ENCODE data around the gene ISLR.
A peak's percentile ranks its signal among the peaks of the same experiment; 100 is the strongest.

ISLR gene

DNA sequence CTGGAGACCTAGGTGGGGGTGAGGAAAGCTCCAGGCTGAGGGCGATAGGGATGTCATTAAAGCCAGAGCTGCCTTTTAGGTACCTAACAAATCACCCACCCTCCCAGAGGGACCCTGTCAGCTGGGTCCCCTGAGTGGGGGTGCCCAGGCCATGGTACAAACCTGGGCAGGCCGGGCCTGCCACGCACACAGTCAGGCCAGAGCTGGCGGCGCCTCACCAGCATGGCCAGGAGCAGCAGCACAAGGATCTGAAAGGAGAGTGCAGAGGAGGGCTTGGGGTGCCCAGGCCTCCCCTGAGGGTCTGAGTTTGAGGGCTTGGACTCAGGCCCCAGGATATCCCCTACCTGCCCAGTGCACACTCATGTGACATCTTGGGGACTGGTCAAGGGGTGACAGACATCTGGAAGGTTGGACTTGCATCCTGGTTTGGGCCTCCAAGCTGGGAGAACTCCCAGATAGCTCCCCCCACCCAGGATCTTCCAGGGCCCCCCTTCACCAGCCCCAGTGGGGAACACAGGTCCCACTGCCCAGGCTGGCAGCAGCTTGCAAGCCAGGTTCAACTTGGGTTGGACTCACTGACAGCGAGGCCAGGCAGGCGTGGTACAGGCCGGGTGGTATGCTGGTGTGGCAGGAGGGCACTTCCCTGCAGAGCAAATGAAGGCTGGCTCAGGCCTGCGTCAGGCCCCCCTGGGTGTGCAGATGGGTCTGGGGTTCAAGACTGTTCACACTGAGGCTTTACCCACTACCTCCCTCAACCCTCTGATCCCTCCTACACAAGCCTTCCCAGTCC, 23.9 kb downstream of the ISLR start:
- DNase-seq = no peak

DNA sequence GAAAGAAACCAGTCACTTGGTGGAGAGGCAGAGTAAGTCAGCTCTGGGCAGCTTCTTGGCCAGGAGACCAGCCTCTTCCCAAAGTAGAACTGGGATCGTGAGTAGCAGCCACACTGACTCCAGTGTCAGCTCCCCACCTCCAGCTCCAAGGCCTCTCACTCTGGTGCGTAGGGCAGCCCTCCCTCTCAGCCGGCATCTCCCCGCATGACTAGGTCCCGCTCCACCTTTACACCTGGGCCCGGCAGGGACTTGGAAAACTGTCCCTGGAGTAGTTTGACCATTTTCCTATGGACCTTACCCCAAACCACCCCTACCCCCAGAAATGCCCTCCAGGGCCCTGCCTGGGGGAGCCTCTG, 25.8 kb downstream of the ISLR start:
- DNase-seq = no peak

DNA sequence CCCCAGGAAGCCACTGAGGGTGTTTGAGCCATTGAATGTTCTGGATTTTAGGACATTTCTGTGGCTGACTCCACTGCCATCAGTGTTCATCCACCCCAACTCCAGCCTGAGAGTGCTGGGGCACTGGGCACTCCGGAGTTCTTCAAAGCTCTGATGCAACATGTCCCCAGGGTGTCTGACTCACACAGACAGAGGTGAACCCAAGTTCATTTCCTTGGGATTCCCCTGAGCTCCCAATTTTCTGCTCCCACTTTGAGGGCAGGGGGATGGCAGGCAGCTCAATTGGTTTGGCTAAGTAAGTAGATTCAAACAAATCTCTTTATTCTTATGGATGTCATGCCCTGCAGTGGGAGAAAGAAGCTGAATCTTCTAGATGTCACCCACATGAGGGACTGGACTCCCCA, 26.9 kb downstream of the ISLR start:
- no peak for DNase-seq

DNA sequence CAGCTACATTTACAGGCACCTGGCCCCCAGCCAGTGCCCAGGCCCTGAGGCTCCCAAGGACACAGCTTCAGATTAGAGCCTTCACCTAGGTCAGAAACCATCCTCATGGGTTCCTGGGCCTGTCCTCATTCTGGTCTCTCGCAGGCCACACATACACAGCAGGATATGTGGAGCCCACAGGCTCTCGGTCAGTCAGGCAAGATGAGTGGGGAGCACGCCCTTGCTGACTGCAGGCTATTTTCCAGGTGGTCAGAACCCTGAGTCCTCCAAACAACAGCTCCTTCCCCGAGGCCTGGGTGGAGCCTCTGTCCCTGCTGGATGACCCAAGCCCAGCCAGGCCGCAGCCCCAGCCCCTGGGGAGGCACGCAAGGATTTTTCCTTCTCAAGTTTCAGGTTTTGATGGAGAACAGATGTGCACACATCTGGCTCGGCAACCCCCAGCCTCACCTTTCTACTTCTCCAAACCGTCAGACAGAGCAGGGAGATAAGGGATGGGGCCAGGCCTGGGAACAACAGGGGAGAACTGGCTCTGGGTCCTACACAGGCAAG, 27.4 kb downstream of the ISLR start:
- DNase-seq = peak; percentile 69

DNA sequence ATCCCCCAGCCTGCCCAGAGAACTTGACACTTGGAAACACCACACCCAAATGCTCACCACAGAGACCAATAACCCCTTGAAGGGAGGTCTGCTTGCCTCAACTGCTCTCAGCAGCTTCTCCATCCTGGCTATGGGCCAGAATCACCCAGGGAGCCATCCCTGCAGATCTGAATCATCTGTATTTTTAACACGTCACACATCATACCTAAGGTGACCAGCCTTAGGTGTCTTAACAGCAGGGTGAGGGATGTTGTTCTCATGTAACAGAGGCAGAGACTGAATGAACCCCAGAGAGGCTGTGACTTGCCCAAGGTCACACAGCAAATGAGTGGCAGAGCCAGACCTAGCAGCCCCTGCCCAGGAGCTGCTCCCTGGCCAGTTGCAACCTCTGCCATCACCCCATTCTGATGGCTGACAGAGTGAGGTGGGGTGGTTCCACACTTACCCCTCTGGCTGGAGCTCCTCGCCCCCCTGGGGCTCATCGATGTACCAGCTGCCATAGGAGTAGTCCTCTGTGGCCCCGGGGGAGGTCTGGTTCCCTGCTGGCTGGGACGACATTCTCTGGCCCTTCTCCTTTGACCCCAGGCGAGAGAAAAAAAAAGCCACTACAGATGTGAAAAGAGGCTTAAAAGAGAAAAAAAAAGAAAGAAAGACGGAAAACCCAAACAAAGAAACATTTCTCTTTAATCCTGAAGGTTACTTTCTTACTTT, 28.4 kb downstream of the ISLR start:
- DNase-seq = no peak

DNA sequence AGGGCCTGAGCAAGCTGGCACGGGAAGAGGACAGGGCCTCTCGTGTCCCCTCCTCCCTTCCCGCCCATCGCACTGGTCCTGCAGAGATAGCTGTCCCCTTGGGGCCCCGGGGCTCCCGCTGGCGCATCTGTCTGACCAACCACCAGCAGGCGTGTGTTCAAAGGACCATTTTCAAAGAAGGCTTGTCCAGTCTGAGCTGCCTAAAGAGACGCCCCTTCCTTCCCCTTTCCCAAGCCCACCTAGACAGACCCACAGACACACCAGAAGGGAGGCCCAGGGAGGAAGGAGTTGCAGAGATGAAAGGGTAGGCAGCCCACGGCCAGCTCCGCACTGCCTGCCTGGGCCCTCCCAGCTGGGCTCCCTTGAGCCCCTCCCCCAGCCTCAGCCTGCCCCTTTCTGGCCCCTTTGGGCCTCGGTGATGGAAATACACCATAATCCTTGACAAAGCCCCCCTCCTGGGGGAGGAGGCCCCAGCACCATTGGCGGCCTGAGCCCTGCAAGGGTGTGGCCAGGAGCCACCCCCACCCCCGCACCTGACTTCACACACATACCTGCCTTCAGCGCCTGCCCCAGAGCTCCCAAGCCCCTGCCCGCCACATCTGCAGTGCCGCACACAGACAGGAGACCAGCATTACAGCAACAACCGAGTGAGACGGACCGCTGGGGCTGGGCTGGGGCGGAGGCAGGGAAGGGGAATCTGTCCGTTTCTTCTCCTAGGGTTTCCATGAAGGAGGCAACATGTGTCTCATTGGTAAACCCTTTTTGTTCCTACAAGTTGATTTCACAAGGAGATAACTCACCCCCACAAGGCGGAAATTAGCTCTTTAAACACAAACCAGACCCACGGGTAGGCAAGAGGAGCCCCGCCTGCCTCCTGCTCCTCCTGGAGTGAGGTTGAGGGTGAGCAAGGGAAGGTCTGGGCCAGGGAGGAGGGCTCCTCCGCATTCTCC, 29.2 kb downstream of the ISLR start, which contains the start of gene STRA6:
TSS of gene STRA6 (minus strand) at position 336 of the 950 bp plus-strand sequence. CDS start 520 bp downstream, outside the sequence.
- peak; percentile 63 for DNase-seq

DNA sequence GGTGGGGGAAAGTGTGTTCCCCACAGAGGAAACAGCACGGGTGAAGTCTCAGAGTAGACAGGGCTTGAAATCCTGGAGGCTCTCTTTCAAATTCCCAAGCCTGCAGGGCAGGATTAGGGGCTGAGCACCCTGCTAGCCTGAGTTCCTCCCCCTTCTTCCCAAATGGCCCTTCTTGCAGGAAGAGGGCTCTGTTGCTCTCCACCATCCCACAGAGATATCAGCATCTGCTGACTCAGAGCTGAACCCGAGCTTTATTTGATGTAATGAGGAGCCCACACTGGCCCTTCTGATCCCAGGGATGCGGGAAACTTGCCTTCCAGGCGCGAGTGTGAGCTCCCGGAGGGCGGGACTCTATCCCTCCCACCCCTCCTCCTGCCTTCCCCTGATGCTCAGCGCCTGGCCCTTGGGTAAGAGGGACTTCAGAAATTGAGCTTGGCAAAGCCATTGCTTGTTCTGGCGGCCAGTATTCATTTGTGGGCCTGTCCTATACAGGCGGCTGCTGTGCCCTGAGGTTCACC, 30.5 kb downstream of the ISLR start:
- no peak for DNase-seq

DNA sequence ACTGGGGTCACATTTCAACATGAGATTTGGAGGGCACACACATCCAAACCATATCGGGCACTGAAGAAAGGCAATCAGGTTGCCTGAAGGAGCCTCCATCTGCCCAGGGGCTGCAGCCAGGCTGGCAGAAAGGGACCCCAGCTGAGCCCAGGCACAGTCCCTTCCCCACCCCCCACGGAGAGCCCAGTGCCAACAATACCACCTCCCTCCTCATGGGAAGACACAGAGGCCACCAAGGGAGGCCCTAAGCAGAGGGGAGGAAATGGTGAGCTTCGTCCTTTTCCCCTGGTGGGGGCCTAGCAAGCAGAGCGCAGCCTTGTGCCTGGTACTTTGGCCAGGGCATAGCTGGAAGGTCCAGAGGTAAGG, 32.1 kb downstream of the ISLR start:
- DNase-seq = no peak

DNA sequence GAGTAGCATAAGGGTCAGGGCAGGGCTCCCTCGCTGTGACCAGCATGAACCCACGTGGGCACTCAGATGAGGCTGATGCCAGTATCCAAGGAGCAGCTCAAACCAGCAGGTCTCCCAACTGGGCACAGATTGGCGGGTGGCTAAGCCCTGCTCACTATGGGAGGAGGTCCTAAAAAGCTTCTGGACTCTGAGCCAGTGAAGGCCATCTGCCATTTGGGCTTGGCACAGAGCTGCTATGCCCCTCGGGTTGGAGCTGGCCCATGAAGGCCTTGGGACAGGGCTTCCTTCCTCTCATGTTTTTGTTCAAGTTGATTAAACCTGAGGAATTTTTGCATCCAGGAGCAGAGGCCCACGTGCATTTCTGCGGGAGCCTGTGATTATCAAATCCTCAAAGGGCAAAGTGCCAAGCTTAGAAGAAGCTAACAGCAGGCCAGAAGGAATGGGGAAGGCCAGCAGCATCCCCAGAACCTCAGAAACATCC, 33.3 kb downstream of the ISLR start:
- DNase-seq = no peak

DNA sequence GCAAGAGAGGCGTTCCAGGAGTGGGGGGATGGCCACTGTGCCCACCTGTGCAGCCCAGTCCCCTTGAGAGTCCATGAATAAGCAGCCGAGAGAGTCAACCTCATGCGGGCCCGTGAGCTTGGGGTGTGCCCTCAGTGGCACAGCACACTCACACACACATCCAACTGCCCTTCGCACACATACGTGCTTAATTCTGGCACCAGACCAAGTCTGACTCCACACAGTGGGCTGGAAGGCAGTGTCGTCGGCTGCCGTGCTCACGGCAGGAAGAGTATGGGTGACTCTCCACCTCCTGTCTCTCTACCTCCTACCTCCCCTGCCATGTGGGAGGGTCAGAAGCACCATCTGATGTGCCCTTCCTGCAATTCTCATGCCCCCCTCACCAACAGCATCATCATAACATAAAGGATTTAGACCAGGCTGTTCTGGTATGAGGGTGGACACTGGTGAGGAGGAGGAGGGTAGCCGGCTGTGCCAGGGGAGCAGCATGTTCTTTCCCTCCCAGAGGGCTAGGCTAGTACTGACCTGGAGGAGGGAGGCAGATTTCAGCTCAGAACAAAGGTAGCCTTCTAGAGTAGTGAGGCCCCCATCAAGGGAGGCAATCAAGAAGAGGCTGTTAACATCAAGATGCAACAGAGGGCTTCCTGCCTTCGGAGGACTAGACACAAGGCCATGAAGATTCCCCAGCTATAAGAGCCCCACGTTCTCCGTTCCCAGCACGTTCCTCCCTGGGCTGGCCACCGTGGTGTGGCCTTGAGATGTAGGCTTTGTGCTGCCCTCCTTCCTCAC, 34.3 kb downstream of the ISLR start:
- no peak for DNase-seq

DNA sequence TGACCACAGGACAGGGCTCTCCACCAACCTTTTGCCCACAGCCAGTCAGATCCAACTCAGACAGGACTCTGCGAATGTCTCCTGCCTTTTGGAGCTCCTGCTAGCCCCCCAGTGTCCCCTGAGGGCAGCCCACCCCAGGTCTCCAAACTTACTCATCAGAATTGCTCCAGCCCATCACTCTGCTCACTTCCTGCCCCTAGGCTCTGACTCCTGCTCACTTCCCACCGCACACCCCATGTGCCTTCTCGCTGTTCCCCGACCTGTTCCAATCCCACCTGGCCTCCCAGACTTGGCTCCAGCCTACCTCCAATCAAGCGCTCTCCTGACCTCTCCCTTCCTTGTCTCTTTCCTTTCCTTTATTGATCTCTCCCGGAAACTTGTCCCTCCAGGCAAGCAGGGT, 35.0 kb downstream of the ISLR start:
- no peak for DNase-seq

DNA sequence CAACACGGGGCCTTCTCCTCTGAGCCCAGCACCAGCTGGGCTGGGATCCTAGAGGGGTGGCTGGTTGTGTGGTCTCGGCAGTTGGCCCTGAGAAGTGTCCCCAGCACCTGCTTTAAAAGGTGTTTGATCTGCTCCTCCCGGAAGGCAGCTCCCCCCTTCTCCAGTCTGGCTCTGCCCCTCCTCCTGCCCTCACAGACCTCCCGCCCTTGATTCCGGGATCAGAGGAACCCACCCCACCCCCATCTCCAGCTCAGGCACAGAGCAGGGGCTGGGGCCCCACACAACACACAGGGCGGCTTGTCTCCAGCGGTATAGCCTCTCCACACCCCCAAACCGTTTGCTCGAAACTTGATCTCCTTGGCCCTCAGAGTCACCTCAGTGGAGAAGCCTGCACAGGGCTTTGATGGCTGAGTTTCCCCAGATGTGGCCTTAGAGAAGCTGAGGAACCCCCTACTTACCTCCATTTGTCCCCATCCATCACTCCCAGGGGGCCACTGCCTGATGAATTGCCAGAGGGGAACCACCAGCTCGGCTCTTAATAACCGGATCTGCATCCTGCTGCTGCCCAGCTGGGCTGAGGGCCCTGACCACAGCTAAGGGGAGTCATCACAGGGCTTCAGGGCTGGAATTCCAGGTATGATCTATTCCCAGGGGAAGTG, 35.5 kb downstream of the ISLR start:
- peak; percentile 58 for DNase-seq

DNA sequence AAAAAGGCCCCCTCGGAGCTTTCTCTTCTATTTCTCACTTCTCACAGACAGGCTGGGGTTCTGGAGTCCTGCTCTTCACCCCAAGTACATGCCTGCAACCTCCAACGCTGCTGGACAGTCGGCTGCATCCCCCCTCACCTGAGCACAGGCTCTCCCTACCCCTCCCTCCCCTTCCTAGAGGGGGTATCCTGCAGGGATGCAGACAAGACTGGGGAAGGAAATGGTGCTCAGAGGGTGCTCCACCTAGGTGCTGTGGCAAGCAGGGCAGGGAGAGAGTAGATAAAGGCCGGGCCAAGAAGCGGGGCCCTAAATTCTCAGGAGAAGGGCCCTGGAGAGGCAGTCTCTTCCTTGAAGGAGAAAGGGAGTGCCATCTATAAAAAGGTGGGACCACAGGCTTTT, 36.0 kb downstream of the ISLR start:
- DNase-seq = no peak

DNA sequence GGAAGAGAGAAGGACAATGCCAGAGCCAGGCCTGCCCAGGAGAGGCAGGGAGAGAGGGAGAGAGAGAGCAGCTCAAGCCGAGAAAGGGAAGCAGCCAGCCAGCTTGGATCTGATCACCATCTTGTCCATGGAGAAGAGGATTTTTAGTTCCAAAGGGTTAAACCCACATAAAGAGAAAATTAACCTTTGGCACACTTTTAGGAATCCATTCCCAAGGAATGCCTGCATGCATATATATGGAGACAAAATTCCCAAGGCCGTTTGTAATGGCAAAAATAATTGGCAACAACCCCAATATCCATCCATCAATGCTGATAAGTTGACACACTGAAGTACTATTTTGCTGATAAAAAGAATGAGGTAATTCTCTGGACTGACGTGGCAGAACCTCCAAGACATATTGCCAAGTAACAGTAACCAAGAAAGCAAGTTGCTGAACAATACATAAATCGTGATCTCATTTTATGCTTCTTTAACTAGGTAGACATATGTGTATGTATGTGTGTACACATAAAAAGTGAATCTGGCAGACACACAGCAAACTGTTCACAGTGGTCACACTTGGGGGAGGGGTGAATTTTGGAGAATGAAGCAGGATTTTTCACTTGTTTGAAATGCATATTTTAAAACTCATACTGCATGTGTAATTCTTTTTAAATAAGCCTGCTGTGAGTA, 36.6 kb downstream of the ISLR start:
- no peak for DNase-seq

DNA sequence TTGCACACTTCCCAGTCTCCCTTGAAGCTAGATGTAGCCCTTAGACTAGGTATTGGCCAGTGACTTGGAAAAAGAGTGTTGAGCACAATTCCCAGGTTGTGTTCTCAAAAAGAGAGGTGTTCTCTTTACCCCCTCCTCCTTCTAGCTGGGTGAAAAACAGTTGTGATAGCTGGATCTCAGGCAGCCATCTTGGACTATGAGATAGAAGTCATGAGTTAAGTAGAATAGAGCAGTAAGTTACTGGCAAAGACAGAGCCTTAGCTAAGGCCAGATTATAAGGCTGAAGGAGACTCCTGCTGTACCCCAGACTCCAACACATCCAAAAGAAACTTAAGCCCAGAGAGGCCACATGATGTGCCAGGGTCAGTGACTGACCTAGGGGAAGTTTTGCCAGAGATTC, 37.2 kb downstream of the ISLR start:
- no peak for DNase-seq

DNA sequence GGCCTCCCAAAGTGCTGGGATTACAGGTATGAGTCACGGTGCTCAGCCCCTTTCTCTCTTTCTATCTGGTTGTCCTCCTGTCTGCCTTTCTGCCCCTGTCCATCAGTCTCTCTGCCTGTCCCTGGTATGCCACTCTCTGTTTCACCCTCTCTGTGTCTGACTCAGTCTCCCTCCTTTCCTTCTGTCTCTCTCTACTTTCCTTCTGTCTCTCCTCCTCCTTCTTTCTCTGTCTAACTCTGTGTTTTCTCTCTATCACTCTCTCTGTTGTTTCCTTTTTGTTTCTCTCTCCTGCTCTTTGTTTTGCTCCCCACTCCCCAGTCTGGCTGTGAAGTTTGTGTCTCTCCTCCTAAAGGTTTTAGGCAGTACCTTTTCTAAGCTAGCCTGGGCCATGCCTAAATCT, 38.1 kb downstream of the ISLR start:
- no peak for DNase-seq

DNA sequence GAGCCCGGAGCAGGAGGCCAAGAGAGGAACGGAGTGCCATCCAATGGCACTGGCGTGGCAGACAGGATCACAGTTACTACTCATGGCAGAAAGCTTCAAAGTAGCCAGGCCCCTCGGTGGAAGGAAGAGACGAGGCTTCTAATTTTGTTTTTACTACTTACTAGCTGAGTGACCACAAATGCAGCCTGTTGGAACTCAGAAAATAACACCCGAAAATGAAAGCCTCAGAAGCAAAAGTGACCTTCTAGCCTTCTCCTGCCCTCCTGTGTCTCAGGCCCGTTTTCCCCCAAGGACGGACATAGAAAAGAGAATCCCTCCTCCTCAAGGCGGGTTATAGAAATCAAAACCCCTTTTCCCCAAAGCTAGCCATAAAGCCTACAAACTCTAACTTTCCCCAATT, 39.0 kb downstream of the ISLR start:
- DNase-seq = no peak

DNA sequence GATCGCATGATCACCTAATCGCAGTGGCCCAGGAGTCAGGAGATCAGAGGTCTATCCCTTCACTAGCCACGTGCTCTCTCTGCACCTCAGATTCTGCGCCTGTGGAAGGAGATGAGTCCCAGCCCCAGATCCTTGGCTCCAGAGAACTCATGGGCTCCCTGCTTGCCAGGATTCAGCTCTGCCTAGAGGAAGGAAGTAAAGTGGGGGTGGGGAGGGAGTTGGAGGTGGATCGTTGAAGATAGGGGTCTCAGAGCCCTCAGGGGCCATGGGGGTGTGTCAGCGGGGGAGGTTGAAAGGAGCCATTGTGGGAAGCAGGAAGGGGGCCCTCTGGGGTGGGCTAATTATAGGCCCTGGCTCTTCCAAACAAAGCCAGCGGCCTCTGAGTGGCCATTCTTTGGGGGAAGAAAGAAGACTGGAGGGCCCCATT, 40.4 kb downstream of the ISLR start:
- no peak for DNase-seq

DNA sequence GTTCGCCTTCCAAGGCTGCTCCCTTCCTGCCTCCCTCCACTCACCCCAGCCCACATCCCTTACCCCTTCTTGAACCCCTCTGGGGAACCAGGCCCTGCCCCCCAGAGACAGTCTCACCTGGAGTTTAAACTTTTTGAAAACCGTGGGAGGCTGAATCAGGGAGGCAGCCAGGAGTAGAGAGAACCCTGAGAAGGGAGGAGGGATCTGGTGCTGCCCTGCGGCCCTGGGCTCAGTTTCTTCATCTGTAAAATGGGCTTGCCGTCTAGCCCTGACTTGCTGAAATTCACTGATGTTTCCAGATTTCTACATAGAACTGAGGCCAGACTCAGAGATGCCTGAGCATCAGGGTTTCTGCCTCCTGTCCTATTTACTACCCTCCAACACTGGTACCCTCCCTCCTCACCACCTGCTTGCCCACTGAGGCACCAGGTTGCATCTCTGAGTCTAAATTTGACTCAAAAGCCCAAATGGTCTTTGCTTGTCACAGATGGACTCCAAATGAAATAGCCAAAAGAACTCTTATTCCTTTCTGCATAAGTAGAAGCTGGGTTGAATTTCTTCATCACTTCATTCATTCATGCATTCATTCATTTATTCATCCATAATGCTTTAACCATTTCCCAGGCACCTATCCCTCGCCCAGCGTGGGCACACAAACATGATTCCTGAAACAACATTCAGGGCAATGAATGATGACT, 41.0 kb downstream of the ISLR start:
- no peak for DNase-seq

DNA sequence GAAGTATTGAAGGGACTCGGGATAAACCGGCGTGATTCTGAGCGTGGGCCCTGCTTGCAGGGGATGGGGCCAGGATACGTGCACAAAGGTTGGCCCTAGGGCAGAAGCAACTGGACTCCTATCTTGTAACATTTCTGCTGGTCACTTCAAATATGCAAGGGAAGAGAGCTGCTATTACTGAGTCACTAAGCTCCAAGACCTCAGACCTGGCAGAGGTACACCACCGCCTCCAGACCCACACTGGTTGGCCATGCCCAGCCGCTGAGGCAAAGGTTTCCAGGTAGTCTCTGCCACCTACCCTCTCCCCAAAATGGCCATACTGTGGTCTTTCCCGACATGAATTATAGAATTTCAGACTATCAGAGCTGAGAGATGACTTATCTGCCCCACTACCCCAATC, 42.4 kb downstream of the ISLR start:
- DNase-seq = no peak

Measured in right forelimb (tissue), 1 donor.